NCI-H128 (cell line): ENCODE data around the gene ALG12.
"Not testable (repeated sequence)": the region's sequence is repeated elsewhere in the genome, so short reads cannot be mapped to it uniquely, and the experiment has no call there.

Experiments
- DNase-seq: peaks from one replicate; lab custom pipeline; 2025; ENCODE audit not compliant: unreplicated experiment; lab: John Stamatoyannopoulos, UW

The ALG12 gene

GRCh38 chr22:49869086-49869830, 49.0 kb downstream of the ALG12 start:
- no peak for DNase-seq

GRCh38 chr22:49867303-49868265, 50.7 kb downstream of the ALG12 start:
- no peak for DNase-seq

- no peak for DNase-seq
Measured at GRCh38 chr22:49866646-49867045, 51.6 kb downstream of the ALG12 start.

GRCh38 chr22:49866134-49866533, 52.1 kb downstream of the ALG12 start:
- no peak for DNase-seq

GRCh38 chr22:49865156-49865555, 53.1 kb downstream of the ALG12 start:
- no peak for DNase-seq

GRCh38 chr22:49863931-49864330, 54.3 kb downstream of the ALG12 start:
- no peak for DNase-seq

- no peak for DNase-seq
Measured at GRCh38 chr22:49862496-49862776, 55.8 kb downstream of the ALG12 start.

GRCh38 chr22:49861642-49862495, 56.4 kb downstream of the ALG12 start:
- no peak for DNase-seq

- no peak for DNase-seq
Measured at GRCh38 chr22:49858827-49859226, 59.4 kb downstream of the ALG12 start.

- DNase-seq: no peak
Measured at GRCh38 chr22:49856766-49857618, 61.2 kb downstream of the ALG12 start.

- no peak for DNase-seq
Measured at GRCh38 chr22:49856343-49856742, 61.9 kb downstream of the ALG12 start.

- DNase-seq: no peak
Measured at GRCh38 chr22:49855251-49855911, 62.9 kb downstream of the ALG12 start.

- DNase-seq: no peak
Measured at GRCh38 chr22:49853981-49854831, 64.0 kb downstream of the ALG12 start.

GRCh38 chr22:49852898-49853894, 65.0 kb downstream of the ALG12 start, which contains the start of gene ZBED4:
TSS of gene ZBED4 (plus strand) at chr22:49853844. CDS start at chr22:49883663, 29,819 bp downstream.
- DNase-seq: peak; percentile 91

GRCh38 chr22:49852568-49852897, 65.7 kb downstream of the ALG12 start:
- DNase-seq: not testable (repeated sequence)

GRCh38 chr22:49850959-49851802, 67.1 kb downstream of the ALG12 start:
- no peak for DNase-seq
